ENCODE results near the gene COL5A1. TPM values are rescaled to one million over a fixed set of nuclear protein-coding genes. Genes with fewer than 3 reads are reported as not detected.

COL5A1 gene
- total RNA-seq, 1 experiment from 2014 or later = 9.5 TPM

DNA sequence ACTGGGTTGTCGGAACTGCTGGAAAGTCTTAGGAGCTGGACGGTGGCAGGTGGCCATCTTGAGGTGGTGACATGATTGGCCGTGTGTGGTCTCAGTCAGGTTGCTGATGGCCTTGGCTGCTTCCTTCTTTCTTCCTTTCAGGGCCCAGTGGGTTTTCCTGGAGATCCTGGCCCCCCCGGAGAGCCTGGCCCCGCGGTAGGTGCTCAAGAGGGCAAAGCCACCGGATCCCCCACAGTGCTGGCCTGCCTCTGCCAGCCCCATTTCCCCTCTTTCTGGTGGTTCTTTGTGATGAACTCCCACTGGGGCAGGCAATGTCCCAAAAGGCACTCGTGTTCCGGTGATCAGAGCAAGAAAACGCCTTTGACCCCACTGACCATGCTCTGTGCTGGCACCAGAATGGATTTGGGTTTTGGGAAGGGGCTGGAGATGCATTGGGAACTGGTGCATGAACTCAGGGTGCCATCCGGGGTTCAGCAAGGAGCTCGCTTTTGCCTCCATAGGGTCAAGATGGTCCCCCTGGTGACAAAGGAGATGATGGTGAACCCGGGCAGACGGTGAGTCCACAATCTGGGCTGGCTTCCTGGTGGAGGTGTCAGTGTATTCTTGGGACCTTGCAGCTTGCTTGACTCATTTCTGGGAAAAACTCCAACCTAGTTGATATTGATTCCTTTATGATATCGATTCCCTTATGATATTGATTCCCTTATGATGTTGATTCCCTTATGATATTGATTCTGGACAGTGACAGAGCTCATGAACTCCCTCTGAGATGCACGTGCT, 174.0 kb downstream of the COL5A1 start:
- H3K79me2 ChIP-seq (ENCODE audit: insufficient read depth, low read length) = no peaks in the 10 kb centered on the region
- no peak overlapping the region for H2BK15ac ChIP-seq (ENCODE audit: low read depth, low read length)
- H3K4me1 ChIP-seq (ENCODE audit: insufficient read depth, low read length) = peaks cover 3% of the 10 kb centered on the region; the same call in 1 of the 2 replicates
- H3K4me1 Mint-ChIP-seq = peaks cover 25 to 29% of the 10 kb centered on the region in 2 experiments
- DNase-seq = no peak
- H4K8ac ChIP-seq (replicated peaks; ENCODE audit: insufficient read length, low read depth, low read length) = no peak overlapping the region
- no peaks in the 10 kb centered on the region; the same call in 1 of the 2 replicates for H3K27me3 Mint-ChIP-seq (ENCODE audit: low read depth)
- H3K79me1 ChIP-seq (ENCODE audit: insufficient read depth, low read depth, low read length, poor library complexity, severe bottlenecking) = no peaks in the 10 kb centered on the region
- H3K56ac ChIP-seq (ENCODE audit: insufficient read length, low read depth, low read length) = no peak overlapping the region
- no peak overlapping the region for H3K27ac ChIP-seq (ENCODE audit: insufficient read length, low read depth, low read length)
- no peak overlapping the region for H3K4me2 ChIP-seq (ENCODE audit: insufficient read depth, insufficient read length, low read length)
- no peak overlapping the region for H2BK20ac ChIP-seq (ENCODE audit: low read depth, low read length, poor library complexity, severe bottlenecking)
- no CpG with 5 or more reads among the region's 16 CpGs for WGBS (ENCODE audit: extremely low coverage, insufficient read length, low lambda C conversion rate)
- no peak overlapping the region for H2AK5ac ChIP-seq (ENCODE audit: insufficient read length, low read length)
- no peak overlapping the region for H2BK12ac ChIP-seq (ENCODE audit: insufficient read length, low read depth, low read length)
- no peaks in the 10 kb centered on the region for H4K20me1 ChIP-seq (ENCODE audit: control insufficient read depth, insufficient read depth, insufficient read length)
- H3K9ac ChIP-seq (ENCODE audit: extremely low read depth, insufficient read length, low read length) = no peak overlapping the region
- H3K14ac ChIP-seq (ENCODE audit: insufficient read depth, low read length) = no peak overlapping the region
- H3K23me2 ChIP-seq (ENCODE audit: insufficient read length, low read depth, low read length, poor library complexity, severe bottlenecking) = no peaks in the 10 kb centered on the region
- no peak overlapping the region for H4K5ac ChIP-seq (ENCODE audit: insufficient read length, low read depth, low read length)
- no peak overlapping the region for H2BK120ac ChIP-seq (ENCODE audit: low read depth, low read length, poor library complexity, severe bottlenecking)
- H3T11ph ChIP-seq (ENCODE audit: low read length) = no peak overlapping the region
- no peak overlapping the region for H2AFZ ChIP-seq (ENCODE audit: low read length)
- H3K36me3 Mint-ChIP-seq (ENCODE audit: insufficient read depth in 1 of 3, low read depth in 3 of 3) = 0 out of 7 replicates have a peak, but pooled peaks cover 0 to 2% (median 0%) of the 10 kb centered on the region in 3 experiments
- H3K4me3 Mint-ChIP-seq = no peak overlapping the region
- H3K9me3 Mint-ChIP-seq = no peaks in the 10 kb centered on the region; a peak in 1 of 5 replicates
- H3K27ac Mint-ChIP-seq = no peak overlapping the region; a peak in 1 of 7 replicates
- no peaks in the 10 kb centered on the region for H3K9me3 ChIP-seq (ENCODE audit: control insufficient read depth, low read depth, low read length)
- no peak overlapping the region for H2BK5ac ChIP-seq (ENCODE audit: insufficient read length, low read length)
- H3K18ac ChIP-seq (ENCODE audit: insufficient read length, low read depth, low read length) = no peak overlapping the region
- no peak overlapping the region for H4K91ac ChIP-seq (ENCODE audit: insufficient read length, low read depth, low read length)
- no peaks in the 10 kb centered on the region for H3K27me3 ChIP-seq (ENCODE audit: insufficient read depth, low read length)
- H3K4ac ChIP-seq (ENCODE audit: low read depth, low read length) = no peak overlapping the region
- H3K23ac ChIP-seq (ENCODE audit: insufficient read length, low read depth, low read length) = no peak overlapping the region
- TF ChIP-seq, protein P1, sequence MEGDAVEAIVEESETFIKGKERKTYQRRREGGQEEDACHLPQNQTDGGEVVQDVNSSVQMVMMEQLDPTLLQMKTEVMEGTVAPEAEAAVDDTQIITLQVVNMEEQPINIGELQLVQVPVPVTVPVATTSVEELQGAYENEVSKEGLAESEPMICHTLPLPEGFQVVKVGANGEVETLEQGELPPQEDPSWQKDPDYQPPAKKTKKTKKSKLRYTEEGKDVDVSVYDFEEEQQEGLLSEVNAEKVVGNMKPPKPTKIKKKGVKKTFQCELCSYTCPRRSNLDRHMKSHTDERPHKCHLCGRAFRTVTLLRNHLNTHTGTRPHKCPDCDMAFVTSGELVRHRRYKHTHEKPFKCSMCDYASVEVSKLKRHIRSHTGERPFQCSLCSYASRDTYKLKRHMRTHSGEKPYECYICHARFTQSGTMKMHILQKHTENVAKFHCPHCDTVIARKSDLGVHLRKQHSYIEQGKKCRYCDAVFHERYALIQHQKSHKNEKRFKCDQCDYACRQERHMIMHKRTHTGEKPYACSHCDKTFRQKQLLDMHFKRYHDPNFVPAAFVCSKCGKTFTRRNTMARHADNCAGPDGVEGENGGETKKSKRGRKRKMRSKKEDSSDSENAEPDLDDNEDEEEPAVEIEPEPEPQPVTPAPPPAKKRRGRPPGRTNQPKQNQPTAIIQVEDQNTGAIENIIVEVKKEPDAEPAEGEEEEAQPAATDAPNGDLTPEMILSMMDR (conservative IDR thresholded peaks at IDR 0.05) = no peak
